ENCODE results near the gene POF1B.

GRCh38 chrX:85303544-85303943 lies 75.9 kb downstream of the POF1B start:
- TF ChIP-seq, protein P1, sequence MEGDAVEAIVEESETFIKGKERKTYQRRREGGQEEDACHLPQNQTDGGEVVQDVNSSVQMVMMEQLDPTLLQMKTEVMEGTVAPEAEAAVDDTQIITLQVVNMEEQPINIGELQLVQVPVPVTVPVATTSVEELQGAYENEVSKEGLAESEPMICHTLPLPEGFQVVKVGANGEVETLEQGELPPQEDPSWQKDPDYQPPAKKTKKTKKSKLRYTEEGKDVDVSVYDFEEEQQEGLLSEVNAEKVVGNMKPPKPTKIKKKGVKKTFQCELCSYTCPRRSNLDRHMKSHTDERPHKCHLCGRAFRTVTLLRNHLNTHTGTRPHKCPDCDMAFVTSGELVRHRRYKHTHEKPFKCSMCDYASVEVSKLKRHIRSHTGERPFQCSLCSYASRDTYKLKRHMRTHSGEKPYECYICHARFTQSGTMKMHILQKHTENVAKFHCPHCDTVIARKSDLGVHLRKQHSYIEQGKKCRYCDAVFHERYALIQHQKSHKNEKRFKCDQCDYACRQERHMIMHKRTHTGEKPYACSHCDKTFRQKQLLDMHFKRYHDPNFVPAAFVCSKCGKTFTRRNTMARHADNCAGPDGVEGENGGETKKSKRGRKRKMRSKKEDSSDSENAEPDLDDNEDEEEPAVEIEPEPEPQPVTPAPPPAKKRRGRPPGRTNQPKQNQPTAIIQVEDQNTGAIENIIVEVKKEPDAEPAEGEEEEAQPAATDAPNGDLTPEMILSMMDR (IDR thresholded peaks at IDR 0.05; ENCODE audit: low read depth, low read length): no peak
- TF ChIP-seq EZH2phosphoT487 (IDR thresholded peaks at IDR 0.05; ENCODE audit: low read depth): no peak
